ENCODE measurements around the gene FXYD5. TPM values are rescaled to one million over a fixed set of nuclear protein-coding genes. Genes with fewer than 3 reads are reported as not detected.

FXYD5 gene
- total and polyA plus RNA-seq, 9 of the 15 experiments (the other 6 are each of a cell fraction or from before 2014, with no cell fraction given): 104 to 537 (median 174) TPM

DNA sequence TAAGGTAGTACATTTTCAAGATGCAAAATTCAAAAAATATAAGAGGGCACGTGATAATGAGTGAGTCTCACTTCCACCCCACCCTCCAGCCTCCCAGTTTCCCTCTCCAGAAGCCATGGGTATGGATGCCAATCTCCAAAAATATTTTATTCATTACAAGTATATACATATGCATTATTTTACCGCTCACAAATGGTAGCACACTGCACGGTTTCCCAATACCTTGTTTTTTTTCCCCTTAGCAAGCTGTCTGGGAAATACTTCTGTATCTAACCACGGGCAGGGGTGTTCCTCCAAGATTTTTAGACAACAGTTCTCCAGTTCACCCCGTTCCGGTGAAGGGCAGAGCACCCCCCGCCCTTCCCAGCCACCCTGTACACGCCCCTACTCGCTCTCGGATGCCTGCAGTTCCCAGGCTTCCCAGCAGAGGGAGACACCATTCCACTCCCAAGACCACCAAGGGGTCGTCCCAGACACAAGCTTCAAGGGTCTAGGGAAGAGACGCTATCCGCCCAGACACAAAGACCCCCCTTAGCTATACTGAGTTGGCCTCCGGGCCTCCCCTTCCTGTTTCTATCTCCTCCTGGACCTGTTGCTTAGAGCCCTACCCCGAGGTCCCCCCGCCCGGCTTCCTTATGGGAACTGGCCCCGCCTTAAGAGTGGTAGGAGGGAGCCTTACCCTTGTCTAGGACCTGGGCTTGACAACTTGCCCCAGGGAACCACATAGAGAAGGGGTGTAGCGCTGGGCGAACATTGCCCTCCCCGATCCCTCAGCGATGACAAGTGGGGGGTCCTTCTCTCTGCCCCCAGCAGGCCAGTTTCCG is 40.0 kb upstream of the FXYD5 start:
- ChIA-PET POLR2A (interaction anchor here (0.6 to 0.7 kb wide), 2 partner anchors 136 to 540 kb away, joined by 3 to 4 read pairs; no protein-coding TSS in a partner anchor), CTCF (ENCODE audit: low intra/inter-chr PET ratio) (interaction anchor here (2.0 kb wide), 1 partner anchor 21 kb away, joined by 8 read pairs; the partner anchor contains the start of gene LGI4)
- Histone ChIP-seq H4K20me1 (replicated peaks; ENCODE audit: control insufficient read depth, insufficient read depth, low read length) (no peaks in the 10 kb centered on the region), H3K27ac (ENCODE audit: extremely low read depth, low read depth, low read length) (no peak overlapping the region), H3K4me2 (ENCODE audit: insufficient read depth, low read length) (peak overlapping the region; percentile 70), H3K9me1 (ENCODE audit: control insufficient read depth, insufficient read depth, low read length) (no peaks in the 10 kb centered on the region), H3K27me3 (ENCODE audit: control insufficient read depth in 2 of 2, insufficient read depth in 2 of 2, low read length in 2 of 2) (peaks cover 0 to 21% of the 10 kb centered on the region in 2 experiments; a peak in 4 of 5 replicates), H3K36me3 (ENCODE audit: control insufficient read depth, insufficient read depth, low read length) (no peaks in the 10 kb centered on the region), H3K9me3 (replicated peaks; ENCODE audit: control insufficient read depth, insufficient read depth, low read depth, low read length) (no peaks in the 10 kb centered on the region), H3K79me2 (ENCODE audit: control insufficient read depth, insufficient read depth, low read length) (no peaks in the 10 kb centered on the region), H3K4me1 (replicated peaks in 1 of 2; ENCODE audit: control insufficient read depth in 2 of 2, insufficient read depth in 2 of 2, low read length in 2 of 2) (peaks cover 12 to 58% of the 10 kb centered on the region in 2 experiments; a peak in 4 of 5 replicates), H2AFZ (ENCODE audit: low read depth, low read length) (peak overlapping the region; percentile 90), H3K4me3 (peak overlapping the region; percentile 15; the same call in 1 of the 2 replicates), H3K9ac (ENCODE audit: insufficient read depth in 1 of 2, low read depth in 2 of 2, low read length in 2 of 2) (no peak overlapping the region; a peak in 2 of 4 replicates)
- intact Hi-C loops (cut with micrococcal nuclease): no loop called here
- DNase-seq (ENCODE audit: extremely low read depth in 1 of 4, low spot score in 3 of 4): peak; percentile 81 to 85 (median 83)
- in situ Hi-C loops (cut with MboI): no loop called here
- ATAC-seq: peak; percentile 89
- BruUV-seq (replicated peaks): no TSS peak
- peak; percentile 94 for FAIRE-seq
- 14% methylated on average over 22 of the region's 23 CpGs for WGBS (ENCODE audit: insufficient coverage, low coverage, missing lambda C conversion rate)
- TF ChIP-seq, protein P1, sequence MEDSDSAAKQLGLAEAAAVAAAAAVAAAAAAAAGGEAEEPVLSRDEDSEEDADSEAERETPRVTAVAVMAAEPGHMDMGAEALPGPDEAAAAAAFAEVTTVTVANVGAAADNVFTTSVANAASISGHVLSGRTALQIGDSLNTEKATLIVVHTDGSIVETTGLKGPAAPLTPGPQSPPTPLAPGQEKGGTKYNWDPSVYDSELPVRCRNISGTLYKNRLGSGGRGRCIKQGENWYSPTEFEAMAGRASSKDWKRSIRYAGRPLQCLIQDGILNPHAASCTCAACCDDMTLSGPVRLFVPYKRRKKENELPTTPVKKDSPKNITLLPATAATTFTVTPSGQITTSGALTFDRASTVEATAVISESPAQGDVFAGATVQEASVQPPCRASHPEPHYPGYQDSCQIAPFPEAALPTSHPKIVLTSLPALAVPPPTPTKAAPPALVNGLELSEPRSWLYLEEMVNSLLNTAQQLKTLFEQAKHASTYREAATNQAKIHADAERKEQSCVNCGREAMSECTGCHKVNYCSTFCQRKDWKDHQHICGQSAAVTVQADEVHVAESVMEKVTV (CRISPR knock-in tag; IDR thresholded peaks at IDR 0.05): 0 out of 2 replicates have a peak, but pooled peaks have one; percentile 32
- peak; percentile 77; the same call in 1 of the 2 replicates for TF ChIP-seq GATAD2A (IDR thresholded peaks at IDR 0.05)
- no peak for TF ChIP-seq ZNF174 (CRISPR knock-in tag; IDR thresholded peaks at IDR 0.05)
- no peak for TF ChIP-seq RBM14 (IDR thresholded peaks at IDR 0.05; ENCODE audit: borderline replicate concordance, insufficient read depth, low read depth, low read length)
- TF ChIP-seq RCOR1 (IDR thresholded peaks at IDR 0.05; ENCODE audit: borderline replicate concordance in 1 of 2, low read depth in 2 of 2, low read length in 2 of 2): peak in 1 of 2 experiments; percentile 19; a peak in 1 of 4 replicates
- TF ChIP-seq, protein P2, sequence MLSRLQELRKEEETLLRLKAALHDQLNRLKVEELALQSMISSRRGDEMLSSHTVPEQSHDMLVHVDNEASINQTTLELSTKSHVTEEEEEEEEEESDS (CRISPR knock-in tag; IDR thresholded peaks at IDR 0.05): no peak
- peak; percentile 35; the same call in 1 of the 2 replicates for TF ChIP-seq CTBP1 (IDR thresholded peaks at IDR 0.05; ENCODE audit: borderline replicate concordance)
- TF ChIP-seq CC2D1A (IDR thresholded peaks at IDR 0.05): peak; percentile 61; the same call in 1 of the 2 replicates
- no peak for TF ChIP-seq ILF3 (IDR thresholded peaks at IDR 0.05; ENCODE audit: borderline replicate concordance)
- 0 out of 2 replicates have a peak, but pooled peaks have one; percentile 22 for TF ChIP-seq RB1 (IDR thresholded peaks at IDR 0.05; ENCODE audit: low read depth)
- TF ChIP-seq KLF13 (tag; IDR thresholded peaks at IDR 0.05; ENCODE audit: borderline replicate concordance, low read depth): 0 out of 2 replicates have a peak, but pooled peaks have one; percentile 41
- TF ChIP-seq SOX6 (IDR thresholded peaks at IDR 0.05): no peak
- 0 out of 2 replicates have a peak, but pooled peaks have one; percentile 18 for TF ChIP-seq STAG1 (CRISPR knock-in tag; IDR thresholded peaks at IDR 0.05; ENCODE audit: borderline replicate concordance)
- TF ChIP-seq RAD21 (CRISPR knock-in tag; conservative IDR thresholded peaks at IDR 0.05 in 1 of 2, IDR thresholded peaks at IDR 0.05 in 1 of 2): peak; percentile 30 to 64; a peak in 3 of 4 replicates
- TF ChIP-seq, protein P3, sequence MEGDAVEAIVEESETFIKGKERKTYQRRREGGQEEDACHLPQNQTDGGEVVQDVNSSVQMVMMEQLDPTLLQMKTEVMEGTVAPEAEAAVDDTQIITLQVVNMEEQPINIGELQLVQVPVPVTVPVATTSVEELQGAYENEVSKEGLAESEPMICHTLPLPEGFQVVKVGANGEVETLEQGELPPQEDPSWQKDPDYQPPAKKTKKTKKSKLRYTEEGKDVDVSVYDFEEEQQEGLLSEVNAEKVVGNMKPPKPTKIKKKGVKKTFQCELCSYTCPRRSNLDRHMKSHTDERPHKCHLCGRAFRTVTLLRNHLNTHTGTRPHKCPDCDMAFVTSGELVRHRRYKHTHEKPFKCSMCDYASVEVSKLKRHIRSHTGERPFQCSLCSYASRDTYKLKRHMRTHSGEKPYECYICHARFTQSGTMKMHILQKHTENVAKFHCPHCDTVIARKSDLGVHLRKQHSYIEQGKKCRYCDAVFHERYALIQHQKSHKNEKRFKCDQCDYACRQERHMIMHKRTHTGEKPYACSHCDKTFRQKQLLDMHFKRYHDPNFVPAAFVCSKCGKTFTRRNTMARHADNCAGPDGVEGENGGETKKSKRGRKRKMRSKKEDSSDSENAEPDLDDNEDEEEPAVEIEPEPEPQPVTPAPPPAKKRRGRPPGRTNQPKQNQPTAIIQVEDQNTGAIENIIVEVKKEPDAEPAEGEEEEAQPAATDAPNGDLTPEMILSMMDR (IDR thresholded peaks at IDR 0.05 in 2 of 3, conservative IDR thresholded peaks at IDR 0.05 in 1 of 3; ENCODE audit: insufficient read depth in 2 of 3, low read depth in 1 of 3, low read length in 3 of 3): peak; percentile 87 to 98 (median 89)
- TF ChIP-seq HDAC2 (IDR thresholded peaks at IDR 0.05): peak; percentile 33; the same call in 1 of the 2 replicates
- TF ChIP-seq L3MBTL2 (IDR thresholded peaks at IDR 0.05): 0 out of 2 replicates have a peak, but pooled peaks have one; percentile 31
- no peak for TF ChIP-seq KLF6 (CRISPR knock-in tag; IDR thresholded peaks at IDR 0.05; ENCODE audit: borderline replicate concordance)
